Stimulated activated CD4-positive, alpha-beta T cell treated with anti-CD3 and anti-CD28 coated beads, Interleukin-2, amount 100 ng/mL, for 4 hours (primary cell): ENCODE measurements around the gene HEXIM2.
A peak's percentile ranks its signal among the peaks of the same experiment; 100 is the strongest.
"Not testable (repeated sequence)": the region's sequence is repeated elsewhere in the genome, so short reads cannot be mapped to it uniquely, and the experiment has no call there.

ENCODE experiments used
- DNase-seq: peaks from one replicate; pipeline ENCODE4 v3.0.0-alpha.2; 2020; ENCODE audit warnings: low read depth

The HEXIM2 gene

GRCh38 chr17:45170280-45170930 is 8.7 kb downstream of the HEXIM2 start:
- no peak for DNase-seq

GRCh38 chr17:45170931-45171337 is 9.3 kb downstream of the HEXIM2 start:
- no peak for DNase-seq

GRCh38 chr17:45171338-45172231 is 9.9 kb downstream of the HEXIM2 start:
- no peak for DNase-seq

- no peak for DNase-seq
Measured at GRCh38 chr17:45172232-45172540, 10.5 kb downstream of the HEXIM2 start.

- DNase-seq: peak; percentile 24
Measured at GRCh38 chr17:45172541-45173286, 11.0 kb downstream of the HEXIM2 start.

- DNase-seq: no peak
Measured at GRCh38 chr17:45175759-45176115, 14.1 kb downstream of the HEXIM2 start.

- DNase-seq: no peak
Measured at GRCh38 chr17:45177563-45177962, 15.9 kb downstream of the HEXIM2 start.

GRCh38 chr17:45184144-45184543 is 22.5 kb downstream of the HEXIM2 start:
- no peak for DNase-seq

GRCh38 chr17:45186801-45187354 is 25.2 kb downstream of the HEXIM2 start:
- no peak for DNase-seq

GRCh38 chr17:45189009-45189408 is 27.3 kb downstream of the HEXIM2 start:
- DNase-seq: no peak

- DNase-seq: no peak
Measured at GRCh38 chr17:45190503-45191255, 29.0 kb downstream of the HEXIM2 start.

- DNase-seq: no peak
Measured at GRCh38 chr17:45195424-45195823, 33.7 kb downstream of the HEXIM2 start.

- DNase-seq: no peak
Measured at GRCh38 chr17:45197108-45197507, 35.4 kb downstream of the HEXIM2 start.

GRCh38 chr17:45197555-45198334 is 36.1 kb downstream of the HEXIM2 start:
- DNase-seq: peak; percentile 78

GRCh38 chr17:45200701-45201100 is 39.0 kb downstream of the HEXIM2 start:
- DNase-seq: no peak

- no peak for DNase-seq
Measured at GRCh38 chr17:45201457-45201856, 39.8 kb downstream of the HEXIM2 start.

GRCh38 chr17:45201880-45202279 is 40.2 kb downstream of the HEXIM2 start:
- not testable (repeated sequence) for DNase-seq

GRCh38 chr17:45218895-45219661 is 57.4 kb downstream of the HEXIM2 start:
- peak; percentile 77 for DNase-seq
